Tibial nerve (tissue), 4 donors: ENCODE measurements around the gene TMEM144. TPM values are rescaled to one million over a fixed set of nuclear protein-coding genes. Genes with fewer than 3 reads are reported as not detected.
"Not testable (repeated sequence)": the region's sequence is repeated elsewhere in the genome, so short reads cannot be mapped to it uniquely, and the experiment has no call there.

Experiments used
- DNase-seq, 2 donors: peaks; one replicate each; pipeline ENCODE4 v3.0.0-alpha.2; 2019; ENCODE audit warnings: low spot score in 2 of 2
- H3K27ac ChIP-seq, 4 donors: fragments of 200-600 bp; sonication (generic) in 3 of 4; one replicate each; pipeline ENCODE4 v1.5.1; 2017 to 2019; ENCODE audit warnings: mild to moderate bottlenecking in 1 of 4
- H3K27me3 ChIP-seq, 2 donors: fragments of 200-600 bp; sonication (generic) in 1 of 2; one replicate each; pipeline versions ENCODE4 v1.5.1 to v1.6.0; 2017 to 2019
- H3K36me3 ChIP-seq, 3 donors: fragments of 200-600 bp; sonication (generic); one replicate each; pipeline ENCODE4 v1.5.1; 2018 to 2019
- H3K4me1 ChIP-seq, 4 donors: fragments of 200-600 bp; sonication (generic) in 3 of 4; one replicate each; pipeline ENCODE4 v1.5.1; 2017 to 2019
- H3K4me3 ChIP-seq, 4 donors: fragments of 200-600 bp; sonication (generic) in 3 of 4; one replicate each; pipeline ENCODE4 v1.5.1; 2017 to 2019; ENCODE audit warnings: mild to moderate bottlenecking in 1 of 4, moderate library complexity in 1 of 4
- H3K9me3 ChIP-seq, 4 donors: fragments of 200-600 bp; sonication (generic) in 3 of 4; one replicate each; pipeline ENCODE4 v1.5.1; 2017 to 2019
- EP300 ChIP-seq, 2 donors: sonication (generic); formaldehyde crosslinking; IDR thresholded peaks; one replicate each; pipeline ENCODE4 v1.6.1; 2017; ENCODE audit warnings: antibody characterized with exemption in 2 of 2, mild to moderate bottlenecking in 1 of 2
- POLR2A ChIP-seq, 2 donors: fragments of 450-650 bp; IDR thresholded peaks; one replicate each; pipeline ENCODE4 v1.6.1; 2017; ENCODE audit warnings: antibody characterized with exemption in 2 of 2, mild to moderate bottlenecking in 2 of 2, moderate library complexity in 2 of 2
- WGBS, 2 donors: methylation state at CpG; one replicate each; pipeline ENCODE4 v1.1.5; 2018; 5-methylcytosine and 5-hydroxymethylcytosine counted together
- total RNA-seq, 4 donors: library from RNA; depleted of rRNA; stranded (reverse); fragments of >200 nt; gene quantifications; one replicate each; pipeline ENCODE4 v1.1.0, GENCODE V29; 2016
- TF ChIP-seq, protein P1 (sequence below), 5 experiments: fragments of 200-600 bp in 3 of 5; fragments of 450-650 bp in 2 of 5; sonication (generic) in 3 of 5; IDR thresholded peaks; one replicate each; pipeline ENCODE4 v1.5.1; 2016 to 2019; ENCODE audit warnings: antibody characterized with exemption in 5 of 5, mild to moderate bottlenecking in 3 of 5, moderate library complexity in 2 of 5

The TMEM144 gene
- total RNA-seq, 4 donors from 2014 or later: 4.9 to 23.8 (median 9.0) TPM

- no peaks in the 10 kb centered on the region for H3K27me3 ChIP-seq
- no peak overlapping the region for H3K4me3 ChIP-seq
- TF ChIP-seq EP300 (IDR thresholded peaks at IDR 0.05) (no peak), POLR2A (IDR thresholded peaks at IDR 0.05) (no peak)
- TF ChIP-seq, protein P1, sequence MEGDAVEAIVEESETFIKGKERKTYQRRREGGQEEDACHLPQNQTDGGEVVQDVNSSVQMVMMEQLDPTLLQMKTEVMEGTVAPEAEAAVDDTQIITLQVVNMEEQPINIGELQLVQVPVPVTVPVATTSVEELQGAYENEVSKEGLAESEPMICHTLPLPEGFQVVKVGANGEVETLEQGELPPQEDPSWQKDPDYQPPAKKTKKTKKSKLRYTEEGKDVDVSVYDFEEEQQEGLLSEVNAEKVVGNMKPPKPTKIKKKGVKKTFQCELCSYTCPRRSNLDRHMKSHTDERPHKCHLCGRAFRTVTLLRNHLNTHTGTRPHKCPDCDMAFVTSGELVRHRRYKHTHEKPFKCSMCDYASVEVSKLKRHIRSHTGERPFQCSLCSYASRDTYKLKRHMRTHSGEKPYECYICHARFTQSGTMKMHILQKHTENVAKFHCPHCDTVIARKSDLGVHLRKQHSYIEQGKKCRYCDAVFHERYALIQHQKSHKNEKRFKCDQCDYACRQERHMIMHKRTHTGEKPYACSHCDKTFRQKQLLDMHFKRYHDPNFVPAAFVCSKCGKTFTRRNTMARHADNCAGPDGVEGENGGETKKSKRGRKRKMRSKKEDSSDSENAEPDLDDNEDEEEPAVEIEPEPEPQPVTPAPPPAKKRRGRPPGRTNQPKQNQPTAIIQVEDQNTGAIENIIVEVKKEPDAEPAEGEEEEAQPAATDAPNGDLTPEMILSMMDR (IDR thresholded peaks at IDR 0.05): no peak
- no peak for DNase-seq
- no peaks in the 10 kb centered on the region for H3K9me3 ChIP-seq
- no peak overlapping the region for H3K27ac ChIP-seq
- no peaks in the 10 kb centered on the region for H3K4me1 ChIP-seq
- H3K36me3 ChIP-seq: no peaks in the 10 kb centered on the region
- 71 to 79% methylated on average over 2 of the region's 2 CpGs for WGBS, 2 donors
These were observed 58.3 kb downstream of the TMEM144 start for GRCh38 chr4:158268553-158268952.

DNA sequence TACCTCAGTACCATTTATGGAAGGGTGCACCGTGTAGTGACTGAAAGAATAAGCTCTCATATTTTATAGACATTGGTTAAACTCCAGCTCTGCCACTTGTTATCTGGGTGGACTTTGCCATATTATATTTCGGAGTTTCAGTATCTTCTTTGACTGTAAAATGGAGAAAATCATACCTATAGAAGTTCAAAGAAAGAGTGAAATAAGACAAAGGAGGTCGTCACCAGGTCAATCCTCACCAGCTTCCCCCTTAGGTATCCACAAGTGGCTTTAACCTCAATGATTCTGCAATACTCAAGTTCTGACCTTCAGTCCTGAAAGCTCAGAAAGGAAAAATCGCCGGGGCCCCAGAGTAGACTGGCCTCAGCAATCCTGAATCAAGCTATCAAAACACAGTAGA is 64.3 kb downstream of the TMEM144 start:
- TF ChIP-seq, protein P1 (IDR thresholded peaks at IDR 0.05): no peak
- no peak for TF ChIP-seq POLR2A (IDR thresholded peaks at IDR 0.05)
- no peak for TF ChIP-seq EP300 (IDR thresholded peaks at IDR 0.05)
- Histone ChIP-seq H3K9me3 (no peaks in the 10 kb centered on the region), H3K27me3 (no peaks in the 10 kb centered on the region), H3K36me3 (no peaks in the 10 kb centered on the region), H3K27ac (no peak overlapping the region), H3K4me3 (no peak overlapping the region), H3K4me1 (no peaks in the 10 kb centered on the region)
- WGBS, 2 donors: 88% methylated on average over 5 of the region's 5 CpGs
- DNase-seq: no peak

DNA sequence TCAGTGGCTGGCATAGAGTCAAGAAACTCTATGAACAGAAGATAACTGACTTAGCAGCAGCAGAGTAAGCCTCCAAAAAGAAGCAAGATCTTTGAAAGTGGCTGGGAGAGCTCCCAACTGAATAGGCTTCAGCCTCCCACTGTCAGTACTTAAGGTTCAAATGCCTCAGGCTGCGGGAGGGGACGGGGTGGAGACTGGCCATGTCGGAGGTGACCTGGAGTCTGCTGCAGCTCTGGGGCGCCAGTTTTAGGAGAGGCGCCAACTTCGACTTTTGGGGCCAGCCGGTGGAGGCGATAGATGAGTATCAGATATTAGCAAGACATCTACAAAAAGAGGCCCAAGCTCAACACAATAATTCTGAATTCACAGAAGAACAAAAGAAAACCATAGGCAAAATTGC is 67.3 kb downstream of the TMEM144 start:
- WGBS, 2 donors: 92 to 95% methylated on average over 8 of the region's 8 CpGs
- no peak for TF ChIP-seq POLR2A (IDR thresholded peaks at IDR 0.05)
- TF ChIP-seq, protein P1 (IDR thresholded peaks at IDR 0.05): no peak
- Histone ChIP-seq H3K27ac (no peak overlapping the region), H3K4me1 (no peaks in the 10 kb centered on the region), H3K27me3 (no peaks in the 10 kb centered on the region), H3K9me3 (no peaks in the 10 kb centered on the region), H3K36me3 (no peaks in the 10 kb centered on the region), H3K4me3 (no peak overlapping the region)
- DNase-seq: no peak

DNA sequence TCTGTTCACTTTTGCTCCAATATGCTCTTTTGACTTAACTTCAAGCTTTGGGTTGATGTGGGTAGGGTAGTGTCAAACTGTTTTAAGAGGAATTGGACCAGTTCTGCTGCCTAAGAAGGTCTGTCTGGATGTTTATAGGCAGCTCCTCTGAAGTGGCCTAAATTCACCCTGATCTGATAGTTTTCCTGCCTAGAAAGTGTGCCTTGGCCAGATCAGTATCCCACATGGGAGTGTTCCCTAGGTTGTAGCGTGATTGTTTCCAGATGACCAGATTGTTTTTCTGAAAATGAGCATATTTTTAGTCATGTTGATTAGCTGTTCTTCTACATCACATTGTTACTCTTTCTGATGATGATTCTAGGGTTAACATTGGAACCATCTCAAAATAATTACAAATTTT is 68.8 kb downstream of the TMEM144 start:
- not testable (repeated sequence) for H3K4me1 ChIP-seq, H3K27me3 ChIP-seq, H3K4me3 ChIP-seq, DNase-seq, H3K9me3 ChIP-seq, H3K36me3 ChIP-seq, H3K27ac ChIP-seq
- 63 to 81% methylated on average over 1 of the region's 1 CpG for WGBS, 2 donors

GRCh38 chr4:158280856-158281255 is 70.6 kb downstream of the TMEM144 start:
- no peak for DNase-seq
- WGBS, 2 donors: 84 to 92% methylated on average over 5 of the region's 5 CpGs
- no peak overlapping the region for H3K4me3 ChIP-seq
- H3K27me3 ChIP-seq: no peaks in the 10 kb centered on the region
- TF ChIP-seq, protein P1 (IDR thresholded peaks at IDR 0.05): no peak
- no peak for TF ChIP-seq EP300 (IDR thresholded peaks at IDR 0.05)
- no peak for TF ChIP-seq POLR2A (IDR thresholded peaks at IDR 0.05)
- H3K36me3 ChIP-seq: no peaks in the 10 kb centered on the region
- H3K4me1 ChIP-seq: no peaks in the 10 kb centered on the region
- H3K9me3 ChIP-seq: no peaks in the 10 kb centered on the region
- no peak overlapping the region for H3K27ac ChIP-seq

DNA sequence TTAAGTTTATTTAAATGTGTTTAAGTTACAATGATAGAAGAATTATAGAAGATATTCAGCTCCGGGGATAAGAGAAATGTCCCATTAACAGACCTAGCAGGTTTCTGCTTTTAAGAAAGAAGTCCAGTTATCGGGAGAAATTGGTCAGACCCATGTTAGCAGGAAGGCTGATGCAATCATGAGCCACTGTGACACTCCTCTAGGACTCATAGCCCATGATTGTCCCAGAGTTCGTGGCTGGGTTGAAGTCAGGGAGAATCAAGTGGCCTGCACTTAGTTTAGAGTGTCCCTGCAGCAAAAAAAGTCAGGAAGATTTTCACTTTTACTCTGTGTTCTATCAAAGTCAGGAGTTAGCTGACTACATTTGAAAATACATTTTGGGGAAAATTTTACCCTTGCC is 72.0 kb downstream of the TMEM144 start:
- Histone ChIP-seq H3K9me3 (no peaks in the 10 kb centered on the region), H3K4me1 (no peaks in the 10 kb centered on the region), H3K27me3 (no peaks in the 10 kb centered on the region), H3K36me3 (no peaks in the 10 kb centered on the region), H3K4me3 (no peak overlapping the region), H3K27ac (no peak overlapping the region)
- 74 to 76% methylated on average over 3 of the region's 3 CpGs for WGBS, 2 donors
- DNase-seq: no peak
- TF ChIP-seq, protein P1 (IDR thresholded peaks at IDR 0.05): no peak
- TF ChIP-seq POLR2A (IDR thresholded peaks at IDR 0.05) (no peak), EP300 (IDR thresholded peaks at IDR 0.05) (no peak)
